Gastroesophageal sphincter (tissue), 4 donors: ENCODE data around the gene CASP5. TPM values are rescaled to one million over a fixed set of nuclear protein-coding genes. Genes with fewer than 3 reads are reported as not detected.

Source experiments
- ATAC-seq: fragments of 150-250 bp; one replicate; pipeline ENCODE4 v1.9.1; 2016; ENCODE audit warnings: mild to moderate bottlenecking, moderate library complexity
- H3K27ac ChIP-seq, 4 donors: fragments of 200-600 bp; sonication (generic) in 3 of 4; 1 replicate in 3 of 4; 2 replicates in 1 of 4; pipeline ENCODE4 v1.5.1; 2016 to 2019
- H3K27me3 ChIP-seq: fragments of 200-600 bp; sonication (generic); one replicate; pipeline ENCODE4 v1.5.1; 2019
- H3K36me3 ChIP-seq, 2 donors: fragments of 200-600 bp; sonication (generic); one replicate each; pipeline ENCODE4 v1.5.1; 2019; ENCODE audit warnings: control low read depth in 1 of 2
- H3K4me1 ChIP-seq, 3 donors: fragments of 200-600 bp; sonication (generic); 1 replicate in 2 of 3; 2 replicates in 1 of 3; pipeline ENCODE4 v1.5.1; 2016 to 2019; ENCODE audit warnings: control low read depth in 2 of 3
- H3K4me3 ChIP-seq, 2 donors: fragments of 200-600 bp; sonication (generic); one replicate each; pipeline ENCODE4 v1.5.1; 2019; ENCODE audit warnings: mild to moderate bottlenecking in 1 of 2, moderate library complexity in 1 of 2
- H3K9me3 ChIP-seq, 3 donors: fragments of 200-600 bp; sonication (generic); one replicate each; pipeline ENCODE4 v1.5.1; 2017 to 2019; ENCODE audit warnings: control low read depth in 2 of 3
- EP300 ChIP-seq: sonication (generic); formaldehyde crosslinking; IDR thresholded peaks from one replicate; pipeline ENCODE4 v1.6.1; 2017; ENCODE audit warnings: antibody characterized with exemption, mild to moderate bottlenecking
- POLR2A ChIP-seq, 2 donors: fragments of 450-650 bp; IDR thresholded peaks; one replicate each; pipeline ENCODE4 v1.6.1; 2017; ENCODE audit warnings: antibody characterized with exemption in 2 of 2, mild to moderate bottlenecking in 2 of 2, moderate library complexity in 1 of 2
- POLR2AphosphoS5 ChIP-seq: sonication (generic); formaldehyde crosslinking; IDR thresholded peaks from one replicate; pipeline ENCODE4 v1.6.1; 2017; ENCODE audit warnings: antibody characterized with exemption
- WGBS, 2 donors: methylation state at CpG; one replicate each; pipeline ENCODE4 v1.1.5; 2018; ENCODE audit warnings: low coverage in 1 of 2; 5-methylcytosine and 5-hydroxymethylcytosine counted together
- total RNA-seq, 4 donors: library from RNA; depleted of rRNA; stranded (reverse); fragments of >200 nt; gene quantifications; one replicate each; pipeline ENCODE4 v1.1.0, GENCODE V29; 2016
- TF ChIP-seq, protein P1 (sequence below), 4 experiments: fragments of 200-600 bp in 2 of 4; fragments of 450-650 bp in 2 of 4; sonication (generic) in 1 of 4; IDR thresholded peaks; one replicate each; pipeline ENCODE4 v1.5.1; 2017 to 2019; ENCODE audit warnings: antibody characterized with exemption in 4 of 4, mild to moderate bottlenecking in 2 of 4, moderate library complexity in 2 of 4

Gene CASP5
- total RNA-seq, 4 donors from 2014 or later: 0.67 TPM; not detected in 3

DNA sequence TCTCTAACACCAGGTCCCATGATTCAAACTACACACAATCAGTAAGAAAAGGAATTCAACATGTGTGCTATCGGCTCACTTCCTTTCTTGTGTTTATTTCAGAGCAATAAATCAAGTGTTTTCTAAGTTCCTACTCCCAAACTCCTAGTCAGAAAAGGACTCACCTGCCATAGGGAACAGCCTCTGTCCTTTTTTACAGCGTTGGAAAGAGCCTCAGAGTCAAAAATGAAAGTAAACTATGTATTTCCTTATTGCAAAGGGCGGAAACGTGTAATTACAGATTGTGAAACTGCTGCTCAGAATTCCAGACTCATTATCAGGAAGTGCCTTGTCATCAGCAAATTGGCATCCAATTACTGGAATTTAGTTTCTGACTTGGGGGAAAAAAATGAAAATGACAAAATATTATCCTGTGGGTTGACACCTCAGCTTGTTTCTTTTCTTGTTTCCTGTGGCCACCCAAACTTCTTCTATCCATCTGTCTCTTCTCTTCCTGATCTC lies 54.6 kb downstream of the CASP5 start, which contains the start of gene CASP4:
Gene CASP4, minus strand, starts transcription at position 220 of the 501 bp plus-strand sequence. Its CDS starts 49 bp downstream, at position 171.
- no peaks in the 10 kb centered on the region for H3K27me3 ChIP-seq
- TF ChIP-seq POLR2AphosphoS5: peak; percentile 93
- TF ChIP-seq, protein P1, sequence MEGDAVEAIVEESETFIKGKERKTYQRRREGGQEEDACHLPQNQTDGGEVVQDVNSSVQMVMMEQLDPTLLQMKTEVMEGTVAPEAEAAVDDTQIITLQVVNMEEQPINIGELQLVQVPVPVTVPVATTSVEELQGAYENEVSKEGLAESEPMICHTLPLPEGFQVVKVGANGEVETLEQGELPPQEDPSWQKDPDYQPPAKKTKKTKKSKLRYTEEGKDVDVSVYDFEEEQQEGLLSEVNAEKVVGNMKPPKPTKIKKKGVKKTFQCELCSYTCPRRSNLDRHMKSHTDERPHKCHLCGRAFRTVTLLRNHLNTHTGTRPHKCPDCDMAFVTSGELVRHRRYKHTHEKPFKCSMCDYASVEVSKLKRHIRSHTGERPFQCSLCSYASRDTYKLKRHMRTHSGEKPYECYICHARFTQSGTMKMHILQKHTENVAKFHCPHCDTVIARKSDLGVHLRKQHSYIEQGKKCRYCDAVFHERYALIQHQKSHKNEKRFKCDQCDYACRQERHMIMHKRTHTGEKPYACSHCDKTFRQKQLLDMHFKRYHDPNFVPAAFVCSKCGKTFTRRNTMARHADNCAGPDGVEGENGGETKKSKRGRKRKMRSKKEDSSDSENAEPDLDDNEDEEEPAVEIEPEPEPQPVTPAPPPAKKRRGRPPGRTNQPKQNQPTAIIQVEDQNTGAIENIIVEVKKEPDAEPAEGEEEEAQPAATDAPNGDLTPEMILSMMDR (IDR thresholded peaks at IDR 0.05): no peak
- peaks cover 0 to 15% (median 0%) of the 10 kb centered on the region in 3 donors for H3K9me3 ChIP-seq
- 0 to 8% methylated on average over 4 of the region's 4 CpGs for whole genome bisulfite sequencing, 2 donors
- no peaks in the 10 kb centered on the region for H3K36me3 ChIP-seq
- peak within 1 kb of the TSS; percentile 55 to 99 for H3K4me3 ChIP-seq
- H3K4me1 ChIP-seq: peaks cover 0 to 17% (median 5%) of the 10 kb centered on the region in 3 donors
- peak; percentile 83 for ATAC-seq
- H3K27ac ChIP-seq: peak within 1 kb of the TSS; percentile 75 to 80 (median 78)

GRCh38 chr11:104967534-104968354 lies 55.2 kb downstream of the CASP5 start:
- TF ChIP-seq, protein P1 (IDR thresholded peaks at IDR 0.05): no peak
- TF ChIP-seq POLR2AphosphoS5: no peak
- TF ChIP-seq EP300: no peak
- TF ChIP-seq POLR2A (IDR thresholded peaks at IDR 0.05): no peak
- Histone ChIP-seq H3K27me3 (no peaks in the 10 kb centered on the region), H3K4me1 (peaks cover 0 to 17% (median 5%) of the 10 kb centered on the region in 3 donors), H3K27ac (peak overlapping the region; percentile 75 to 80 (median 78)), H3K4me3 (peak overlapping the region; percentile 55 to 99), H3K9me3 (peaks cover 0 to 8% (median 0%) of the 10 kb centered on the region in 3 donors), H3K36me3 (no peaks in the 10 kb centered on the region)
- no peak for ATAC-seq
- 23 to 47% methylated on average over 11 of the region's 11 CpGs for WGBS, 2 donors

- TF ChIP-seq, protein P1 (IDR thresholded peaks at IDR 0.05): no peak
- TF ChIP-seq POLR2AphosphoS5: no peak
- no peak for TF ChIP-seq EP300
- TF ChIP-seq POLR2A (IDR thresholded peaks at IDR 0.05): no peak
- Histone ChIP-seq H3K4me1 (peaks cover 0 to 17% (median 5%) of the 10 kb centered on the region in 3 donors), H3K27ac (no peak overlapping the region), H3K36me3 (no peaks in the 10 kb centered on the region), H3K9me3 (peaks cover 0 to 8% (median 0%) of the 10 kb centered on the region in 3 donors), H3K27me3 (no peaks in the 10 kb centered on the region), H3K4me3 (no peak overlapping the region)
- ATAC-seq: no peak
- WGBS, 2 donors: 69 to 91% methylated on average over 3 to 5 of the region's 5 CpGs
Observed at GRCh38 chr11:104965735-104966134, 57.2 kb downstream of the CASP5 start.

- Histone ChIP-seq H3K27me3 (no peaks in the 10 kb centered on the region), H3K4me1 (peaks cover 0 to 17% (median 5%) of the 10 kb centered on the region in 3 donors), H3K36me3 (no peaks in the 10 kb centered on the region), H3K4me3 (no peak overlapping the region), H3K9me3 (peaks cover 0 to 8% (median 0%) of the 10 kb centered on the region in 3 donors), H3K27ac (no peak overlapping the region)
- ATAC-seq: no peak
- TF ChIP-seq, protein P1 (IDR thresholded peaks at IDR 0.05): no peak
- TF ChIP-seq POLR2AphosphoS5 (no peak), EP300 (no peak), POLR2A (IDR thresholded peaks at IDR 0.05) (no peak)
- WGBS, 2 donors: 100% methylated on average over 1 of the region's 1 CpG
Observed at GRCh38 chr11:104964247-104964646, 58.7 kb downstream of the CASP5 start.
